Neuron (in vitro differentiated cells): Measurements from ENCODE around the gene CLEC1A.

Experiments
- H2AFZ ChIP-seq: one replicate; pipeline ENCODE4 v1.6.1; 2013; ENCODE audit warnings: low read depth, mild to moderate bottlenecking, inconsistent platforms, low read length, moderate library complexity
- H3K27me3 ChIP-seq: one replicate; pipeline ENCODE4 v1.6.1; 2013; ENCODE audit warnings: low read length; ENCODE audit not compliant: insufficient read depth
- H3K36me3 ChIP-seq: one replicate; pipeline ENCODE4 v1.6.1; 2013; ENCODE audit warnings: low read length; ENCODE audit not compliant: insufficient read depth
- H3K4me1 ChIP-seq: one replicate; pipeline ENCODE4 v1.6.1; 2013; ENCODE audit warnings: low read length; ENCODE audit not compliant: insufficient read depth
- H3K4me3 ChIP-seq: 2 replicates; pipeline ENCODE4 v1.5.1; 2013; ENCODE audit warnings: mild to moderate bottlenecking, low read length, moderate library complexity
- H3K9me3 ChIP-seq: one replicate; pipeline ENCODE4 v1.6.1; 2013; ENCODE audit warnings: low read length

Gene CLEC1A

DNA sequence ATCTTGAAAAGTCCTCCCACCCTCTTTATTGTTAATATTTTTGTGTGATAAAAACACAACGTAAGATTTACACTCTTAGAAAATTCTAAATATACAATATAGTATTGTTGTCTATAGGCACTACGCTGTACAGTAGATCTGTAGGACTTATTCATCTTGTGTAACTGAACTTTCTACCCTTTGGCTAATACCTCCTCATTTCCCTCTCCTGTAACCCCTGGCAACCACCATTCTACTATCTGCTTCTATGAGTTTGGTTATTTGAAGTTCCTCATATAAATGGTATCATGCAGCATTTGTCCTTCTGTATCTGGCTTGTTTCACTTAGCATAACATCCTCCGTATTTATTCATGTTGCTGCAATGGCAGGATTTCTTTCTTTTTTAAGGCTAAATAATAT lies 73.5 kb downstream of the CLEC1A start:
- no peaks in the 10 kb centered on the region for H3K9me3 ChIP-seq
- H3K36me3 ChIP-seq, result no peaks in the 10 kb centered on the region
- H2AFZ ChIP-seq, result no peak overlapping the region
- no peak overlapping the region for H3K4me3 ChIP-seq
- H3K4me1 ChIP-seq, result no peaks in the 10 kb centered on the region
- H3K27me3 ChIP-seq, result no peaks in the 10 kb centered on the region

DNA sequence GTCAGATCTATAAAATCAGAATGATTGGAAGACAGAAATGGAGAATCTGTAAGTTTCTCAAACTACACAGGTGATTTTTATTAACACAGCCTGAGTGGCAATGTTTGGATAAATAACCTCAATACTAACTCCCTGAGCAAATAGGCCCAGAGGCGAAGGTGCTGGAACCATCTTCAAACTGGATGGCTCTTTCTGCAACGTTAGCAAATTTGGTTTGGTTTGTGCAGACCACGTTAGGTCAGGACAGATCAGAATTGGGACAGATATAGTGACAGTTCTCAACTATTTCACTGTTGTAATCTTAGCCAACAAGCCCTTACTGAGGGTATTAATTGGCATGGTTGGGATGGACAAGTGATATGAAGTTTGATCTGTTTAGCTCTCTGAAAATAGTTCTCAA lies 77.4 kb downstream of the CLEC1A start:
- peaks cover 6% of the 10 kb centered on the region for H3K4me1 ChIP-seq
- no peaks in the 10 kb centered on the region for H3K9me3 ChIP-seq
- H2AFZ ChIP-seq, result no peak overlapping the region
- H3K27me3 ChIP-seq, result no peaks in the 10 kb centered on the region
- no peaks in the 10 kb centered on the region for H3K36me3 ChIP-seq
- no peak overlapping the region for H3K4me3 ChIP-seq
